DMS 273 (cell line): Measurements from ENCODE around the gene HIPK2.

Source experiments
- DNase-seq: peaks from one replicate; lab custom pipeline; 2025; ENCODE audit not compliant: unreplicated experiment; lab: John Stamatoyannopoulos, UW

HIPK2 gene

GRCh38 chr7:139716156-139716942, 61.4 kb downstream of the HIPK2 start:
- no peak for DNase-seq

GRCh38 chr7:139715194-139715815, 62.5 kb downstream of the HIPK2 start:
- no peak for DNase-seq

GRCh38 chr7:139714163-139714901, 63.5 kb downstream of the HIPK2 start:
- no peak for DNase-seq

DNA sequence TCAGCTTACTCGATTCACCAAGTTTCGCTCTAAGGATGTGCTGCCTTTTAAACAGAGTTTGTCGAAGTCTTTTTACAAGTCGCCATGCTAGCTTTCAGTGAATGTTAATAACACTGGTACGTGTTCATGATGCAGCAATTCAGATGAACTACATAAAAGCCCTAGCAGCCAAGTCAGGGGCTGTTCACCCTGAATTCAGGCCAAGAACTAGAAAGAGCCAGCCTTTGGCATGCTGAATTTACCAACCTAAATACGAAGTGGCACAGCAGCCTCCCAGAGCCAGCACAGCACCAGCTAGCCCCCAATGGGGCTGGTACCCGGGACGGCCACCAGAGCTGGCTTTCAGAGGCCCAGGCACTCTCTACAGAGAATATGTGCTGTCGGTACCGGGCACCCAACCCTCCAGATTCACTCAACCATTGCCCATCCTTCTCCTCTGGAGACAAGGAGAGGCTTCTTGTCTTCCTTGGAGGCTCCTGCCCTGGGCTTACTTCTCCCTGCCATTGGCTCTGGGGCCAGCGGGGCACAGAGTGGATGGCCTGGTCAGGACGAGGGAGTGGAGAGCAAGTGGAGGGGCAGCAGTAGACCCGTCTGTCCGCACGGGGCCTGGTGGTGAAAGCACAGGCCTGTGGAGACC, 64.2 kb downstream of the HIPK2 start:
- DNase-seq: no peak

DNA sequence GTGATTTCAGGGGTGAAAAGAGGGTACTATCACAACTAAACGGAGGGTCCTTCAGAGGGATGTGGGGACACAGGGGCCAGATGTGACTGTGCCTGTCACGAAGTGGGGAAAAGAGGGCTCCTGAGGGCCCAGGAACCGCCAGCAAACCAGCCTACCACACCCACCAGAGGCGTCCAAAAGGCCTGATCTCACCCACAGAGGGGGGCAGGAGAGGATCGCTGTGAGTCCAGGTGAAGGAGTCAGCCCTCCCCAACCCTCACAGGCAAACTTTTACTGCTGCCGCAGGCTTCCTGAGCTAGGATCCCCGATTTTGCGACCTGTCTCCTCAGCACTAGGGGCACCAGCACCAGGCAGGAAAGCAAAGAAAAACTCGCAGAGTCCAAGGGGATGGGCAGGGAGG, 64.7 kb downstream of the HIPK2 start:
- no peak for DNase-seq

GRCh38 chr7:139711991-139712743, 65.6 kb downstream of the HIPK2 start:
- DNase-seq: no peak

- DNase-seq: no peak
Measured at GRCh38 chr7:139710036-139710435, 67.8 kb downstream of the HIPK2 start.

DNA sequence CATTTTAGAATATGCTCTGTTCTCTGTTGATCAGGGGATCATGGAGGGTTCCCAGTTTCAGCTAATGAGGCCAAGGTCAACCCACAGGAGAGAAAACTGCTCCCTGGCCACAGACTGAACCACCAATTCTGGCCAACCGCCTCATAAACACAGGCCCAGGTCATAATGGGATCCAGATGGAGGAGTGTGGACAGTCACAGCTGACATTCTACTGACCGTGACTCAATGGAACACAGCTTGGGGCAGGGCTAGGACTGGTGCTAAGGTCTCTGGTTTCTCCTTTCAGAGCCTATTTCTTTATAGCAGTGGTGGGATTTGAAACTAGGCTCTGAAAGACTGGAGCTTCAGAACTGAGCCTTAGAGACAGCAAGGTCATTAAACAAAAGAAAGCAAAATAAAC, 68.3 kb downstream of the HIPK2 start:
- no peak for DNase-seq

DNA sequence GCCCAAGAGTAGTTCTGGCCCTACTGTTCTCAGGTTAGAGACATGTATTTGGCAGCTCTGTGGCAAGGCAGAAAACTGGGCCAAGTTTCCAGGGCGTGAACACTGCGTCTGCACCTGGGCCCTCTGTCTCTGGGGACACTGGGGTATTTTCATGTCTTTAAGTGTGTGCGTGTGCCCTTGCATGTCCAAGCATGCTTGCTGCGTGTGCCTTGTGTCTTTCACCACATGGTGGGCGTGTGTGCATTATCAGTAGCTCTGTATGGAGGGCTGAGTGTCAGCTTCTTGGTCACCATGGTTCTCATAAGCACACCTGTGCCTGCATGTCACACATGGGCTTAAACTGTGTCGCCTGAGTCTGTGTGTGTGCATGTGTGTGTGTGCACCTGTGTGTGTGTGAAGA, 69.3 kb downstream of the HIPK2 start:
- DNase-seq: no peak

GRCh38 chr7:139706837-139707236, 71.0 kb downstream of the HIPK2 start:
- no peak for DNase-seq

DNA sequence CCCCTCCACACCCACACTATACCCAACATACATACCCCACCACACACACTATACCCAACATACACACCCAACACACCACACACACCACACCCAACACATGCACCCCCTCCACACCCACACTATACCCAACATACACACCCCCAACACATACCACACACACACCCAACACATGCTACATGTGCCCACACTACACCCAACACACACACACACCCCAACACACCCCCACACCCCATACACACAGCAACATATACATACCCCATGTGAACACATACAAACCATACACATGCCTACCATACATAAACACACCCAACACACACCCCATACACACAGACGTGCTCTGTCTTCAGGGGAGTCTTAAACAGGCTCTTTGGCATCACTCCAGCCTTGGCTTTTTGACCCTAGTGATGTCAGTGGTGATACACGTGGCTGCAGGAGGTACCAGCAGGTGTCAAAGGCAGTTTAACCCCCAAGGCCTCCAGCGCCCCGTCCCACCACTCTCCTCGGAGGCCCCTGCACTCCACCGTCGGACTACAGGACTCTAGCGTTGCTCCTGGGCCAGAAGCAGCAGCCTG, 73.4 kb downstream of the HIPK2 start:
- no peak for DNase-seq

GRCh38 chr7:139703487-139704307, 74.1 kb downstream of the HIPK2 start:
- no peak for DNase-seq

GRCh38 chr7:139702811-139703486, 74.8 kb downstream of the HIPK2 start:
- no peak for DNase-seq

- peak; percentile 54 for DNase-seq
Measured at GRCh38 chr7:139702313-139702731, 75.5 kb downstream of the HIPK2 start.

- no peak for DNase-seq
Measured at GRCh38 chr7:139701908-139702307, 75.9 kb downstream of the HIPK2 start.

GRCh38 chr7:139700505-139701235, 77.1 kb downstream of the HIPK2 start:
- DNase-seq: no peak

DNA sequence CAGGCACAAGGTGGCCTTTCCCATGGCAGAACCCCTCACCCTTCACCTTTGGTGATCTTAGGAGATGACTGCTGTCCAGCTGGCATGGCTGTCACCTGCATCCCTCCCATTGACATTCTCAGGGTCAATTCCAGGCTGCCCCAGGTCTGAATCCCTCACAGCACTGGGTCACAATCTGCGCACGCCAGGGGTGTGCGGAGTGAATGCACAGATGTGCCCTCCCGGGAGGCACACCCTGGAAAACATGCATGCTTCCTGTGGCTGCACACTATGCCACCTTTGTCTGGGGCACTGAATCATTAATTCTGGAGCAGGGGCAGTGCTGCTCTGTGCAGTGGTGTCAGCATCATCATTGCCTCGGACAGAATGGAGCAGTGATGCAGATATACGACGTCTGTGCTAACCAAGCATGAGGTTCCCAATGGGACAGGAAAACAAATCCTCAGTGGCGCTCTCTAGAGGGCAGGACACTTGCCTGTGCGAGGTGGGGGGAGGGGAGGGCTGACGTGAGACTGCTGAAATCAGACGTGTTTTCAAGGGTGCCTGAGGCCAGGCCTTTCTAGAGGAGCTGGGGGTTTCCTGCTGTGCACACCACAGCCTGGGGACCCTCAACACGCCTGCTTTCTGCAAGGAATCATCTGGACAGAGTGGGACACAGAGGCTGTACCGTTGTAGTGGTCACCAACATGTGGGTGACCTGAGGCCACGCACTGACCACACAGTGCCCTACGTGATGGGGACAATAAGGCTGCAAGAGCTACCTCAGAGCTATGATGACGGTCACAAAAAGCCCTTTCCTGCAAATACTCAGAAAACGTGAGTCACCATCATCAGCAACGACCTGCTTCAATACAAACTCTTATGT, 77.9 kb downstream of the HIPK2 start:
- DNase-seq: peak; percentile 17
